ENCODE results near the gene MSI1. TPM values are rescaled to one million over a fixed set of nuclear protein-coding genes. Genes with fewer than 3 reads are reported as not detected.
A peak's percentile ranks its signal among the peaks of the same experiment; 100 is the strongest.

MSI1 gene
- total RNA-seq, 1 experiment from 2014 or later, result 1.3 TPM

DNA sequence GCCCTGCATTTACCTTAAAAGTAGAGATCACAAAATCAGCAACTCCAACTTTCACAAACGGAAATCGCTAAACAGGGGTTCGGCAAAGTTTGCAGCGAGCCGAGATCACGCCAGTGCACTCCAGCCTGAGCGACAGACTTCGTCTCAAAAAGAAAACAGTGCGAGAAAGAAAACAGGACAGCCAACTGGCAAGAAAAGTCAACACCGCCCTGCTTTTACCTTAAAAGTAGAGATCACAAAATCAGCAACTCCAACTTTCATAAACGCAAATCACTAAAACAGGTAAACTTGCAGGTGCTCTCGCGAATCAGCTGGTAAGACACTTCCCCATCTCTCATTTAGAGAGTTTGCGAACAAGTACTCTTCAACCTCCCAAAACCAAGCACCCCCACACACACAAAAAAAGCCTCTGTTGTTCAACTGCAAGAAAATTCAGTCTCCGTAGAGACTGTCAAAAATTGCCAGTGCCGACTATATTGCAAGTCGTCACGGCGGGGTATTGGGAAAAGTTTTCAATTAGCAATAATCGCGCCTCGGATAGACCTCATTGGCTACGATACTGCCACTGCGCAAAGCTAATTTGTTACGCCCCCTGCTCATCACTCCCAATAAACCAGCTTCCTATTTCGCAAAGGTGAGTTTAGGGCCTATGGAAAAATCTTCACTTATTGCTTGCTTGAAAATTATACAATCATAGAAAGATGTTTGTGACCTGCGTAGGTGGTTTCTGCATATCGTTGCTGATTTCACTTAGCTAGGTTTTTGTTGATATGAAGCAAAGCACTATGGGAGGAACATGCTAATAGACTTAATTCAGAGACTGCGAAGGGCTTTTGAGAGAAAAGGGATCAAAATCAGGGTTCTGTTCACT lies 76.1 kb downstream of the MSI1 start, which contains the start of gene RNU4-1:
Gene RNU4-1 (minus strand): TSS at position 577 of the 871 bp plus-strand sequence.
- peak; percentile 96 for DNase-seq (ENCODE audit: low read depth, low spot score)
- in situ Hi-C loops (cut with HindIII; ENCODE audit: low pct_unique_long_range_greater_than_20kb, low sequenced_read_pairs), result no loop called here

DNA sequence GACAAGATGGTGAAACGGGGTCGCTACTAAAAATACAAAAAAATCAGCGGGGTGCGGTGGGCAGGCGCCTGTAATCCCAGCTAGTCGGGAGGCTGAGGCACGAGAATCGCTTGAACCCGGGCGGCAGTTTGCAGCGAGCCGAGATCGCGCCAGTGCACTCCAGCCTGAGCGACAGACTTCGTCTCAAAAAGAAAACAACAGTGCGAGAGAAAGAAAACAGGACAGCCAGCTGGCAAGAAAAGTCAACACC lies 76.6 kb downstream of the MSI1 start:
- no peak for DNase-seq (ENCODE audit: low read depth, low spot score)
- in situ Hi-C loops (cut with HindIII; ENCODE audit: low pct_unique_long_range_greater_than_20kb, low sequenced_read_pairs), result no loop called here

Small RNA genes within 50 kb of the gene (small RNA-seq; reads per million reads assigned to genes)
- gene RNU4-1 (528 to 726 reads per million in 2 experiments), gene RNU4-2 (498 to 1,238 reads per million in 2 experiments), gene RNU6-1088P (0 reads per million in 2 experiments)

Other genes with a start within 250 kb of the MSI1 start
- 46.4 and 66.2 TPM in 2 replicates for gene GCN1, start 174.4 kb downstream of the MSI1 start, total RNA-seq (2014; rRNA removed; shearing (Covaris generic))
- gene RPLP0, start 168.1 kb downstream of the MSI1 start, total RNA-seq (2014; rRNA removed; shearing (Covaris generic)), result 4,623 and 4,698 TPM in 2 replicates
- gene PXN, start 103.4 kb downstream of the MSI1 start, total RNA-seq (2014; rRNA removed; shearing (Covaris generic)), result 22.0 and 26.1 TPM in 2 replicates
- gene RNU4-2, start 77.3 kb downstream of the MSI1 start, total RNA-seq (2014; rRNA removed; shearing (Covaris generic)), result under 0.01 TPM in 2 replicates
- gene RNU4-1, start 75.9 kb downstream of the MSI1 start, total RNA-seq (2014; rRNA removed; shearing (Covaris generic)), result not detected in 2 replicates
- 1.9 and 2.8 TPM in 2 replicates for gene SIRT4, start 66.8 kb downstream of the MSI1 start, total RNA-seq (2014; rRNA removed; shearing (Covaris generic))
- gene PLA2G1B, start 41.4 kb downstream of the MSI1 start, total RNA-seq (2014; rRNA removed; shearing (Covaris generic)), result not detected in 2 replicates
- 1,050 and 1,113 TPM in 2 replicates for gene COX6A1, start 68.9 kb upstream of the MSI1 start, total RNA-seq (2014; rRNA removed; shearing (Covaris generic))
- 39.3 and 45.1 TPM in 2 replicates for gene TRIAP1, start 77.2 kb upstream of the MSI1 start, total RNA-seq (2014; rRNA removed; shearing (Covaris generic))
- gene GATC, start 77.3 kb upstream of the MSI1 start, total RNA-seq (2014; rRNA removed; shearing (Covaris generic)), result 33.9 and 37.0 TPM in 2 replicates
- 179 and 229 TPM in 2 replicates for gene SRSF9, start 100.6 kb upstream of the MSI1 start, total RNA-seq (2014; rRNA removed; shearing (Covaris generic))
- 447 and 502 TPM in 2 replicates for gene DYNLL1, start 126.9 kb upstream of the MSI1 start, total RNA-seq (2014; rRNA removed; shearing (Covaris generic))
- 40.5 and 43.5 TPM in 2 replicates for gene COQ5, start 160.0 kb upstream of the MSI1 start, total RNA-seq (2014; rRNA removed; shearing (Covaris generic))
- 42.2 and 51.8 TPM in 2 replicates for gene RNF10, start 165.2 kb upstream of the MSI1 start, total RNA-seq (2014; rRNA removed; shearing (Covaris generic))
- gene POP5, start 212.2 kb upstream of the MSI1 start, total RNA-seq (2014; rRNA removed; shearing (Covaris generic)), result 63.4 and 75.6 TPM in 2 replicates